Measurements from ENCODE around the gene RTCA. TPM values are rescaled to one million over a fixed set of nuclear protein-coding genes. Genes with fewer than 3 reads are reported as not detected.
"Not testable (repeated sequence)": the region's sequence is repeated elsewhere in the genome, so short reads cannot be mapped to it uniquely, and the experiment has no call there.

RTCA gene
- total RNA-seq, 1 donor from 2014 or later, result 46.2 TPM

GRCh38 chr1:100299521-100300222 is 33.7 kb downstream of the RTCA start:
- ATAC-seq (no peak), DNase-seq (ENCODE audit: missing footprints) (no peak)
- intact Hi-C loops (cut with DNase I), result no loop called here

GRCh38 chr1:100300691-100301090 is 34.7 kb downstream of the RTCA start:
- DNase-seq (ENCODE audit: missing footprints), result no peak
- no peak for ATAC-seq
- intact Hi-C loops (cut with DNase I), result no loop called here

- DNase-seq (ENCODE audit: missing footprints), result no peak
- intact Hi-C loops (cut with DNase I), result no loop called here
- ATAC-seq, result no peak
Measured at GRCh38 chr1:100302739-100303138, 36.7 kb downstream of the RTCA start.

- no peak for ATAC-seq
- intact Hi-C loops (cut with DNase I), result no loop called here
Measured at GRCh38 chr1:100304227-100304626, 38.2 kb downstream of the RTCA start.

GRCh38 chr1:100304921-100305320 is 38.9 kb downstream of the RTCA start:
- no peak for DNase-seq (ENCODE audit: missing footprints)
- ATAC-seq, result no peak
- intact Hi-C loops (cut with DNase I), result no loop called here

More at GRCh38 chr1:100304227-100304626, 38.2 kb downstream of the RTCA start:
- no peak for DNase-seq (ENCODE audit: missing footprints)

- intact Hi-C loops (cut with DNase I), result no loop called here
- DNase-seq (ENCODE audit: missing footprints) (no peak), ATAC-seq (no peak)
Measured at GRCh38 chr1:100305954-100306353, 39.9 kb downstream of the RTCA start.

- DNase-seq (ENCODE audit: missing footprints) (no peak), ATAC-seq (no peak)
- intact Hi-C loops (cut with DNase I), result no loop called here
Measured at GRCh38 chr1:100306735-100307313, 40.8 kb downstream of the RTCA start.

GRCh38 chr1:100308777-100309176 is 42.8 kb downstream of the RTCA start:
- intact Hi-C loops (cut with DNase I), result no loop called here
- DNase-seq (ENCODE audit: missing footprints), result no peak

GRCh38 chr1:100309863-100310262 is 43.8 kb downstream of the RTCA start:
- intact Hi-C loops (cut with DNase I), result no loop called here
- no peak for DNase-seq (ENCODE audit: missing footprints)
- ATAC-seq, result no peak

More at GRCh38 chr1:100308777-100309176, 42.8 kb downstream of the RTCA start:
- no peak for ATAC-seq

- DNase-seq (ENCODE audit: missing footprints) (no peak), ATAC-seq (no peak)
- intact Hi-C loops (cut with DNase I), result no loop called here
Measured at GRCh38 chr1:100313382-100313781, 47.4 kb downstream of the RTCA start.

GRCh38 chr1:100316622-100317021 is 50.6 kb downstream of the RTCA start:
- intact Hi-C loops (cut with DNase I), result no loop called here

GRCh38 chr1:100320311-100321099 is 54.5 kb downstream of the RTCA start:
- ATAC-seq (no peak), DNase-seq (ENCODE audit: missing footprints) (no peak)
- intact Hi-C loops (cut with DNase I), result no loop called here

More at GRCh38 chr1:100316622-100317021, 50.6 kb downstream of the RTCA start:
- ATAC-seq (no peak), DNase-seq (ENCODE audit: missing footprints) (no peak)

GRCh38 chr1:100321100-100321493 is 55.1 kb downstream of the RTCA start:
- ATAC-seq, result no peak
- intact Hi-C loops (cut with DNase I), result no loop called here

GRCh38 chr1:100321506-100321905 is 55.5 kb downstream of the RTCA start:
- intact Hi-C loops (cut with DNase I), result no loop called here
- no peak for DNase-seq (ENCODE audit: missing footprints)
- no peak for ATAC-seq

More at GRCh38 chr1:100321100-100321493, 55.1 kb downstream of the RTCA start:
- DNase-seq (ENCODE audit: missing footprints), result no peak

GRCh38 chr1:100322436-100323211 is 56.6 kb downstream of the RTCA start:
- no peak for ATAC-seq
- DNase-seq (ENCODE audit: missing footprints), result no peak

GRCh38 chr1:100323419-100324106 is 57.5 kb downstream of the RTCA start:
- ATAC-seq, result peak; percentile 79
- DNase-seq (ENCODE audit: missing footprints), result no peak
- intact Hi-C loops (cut with DNase I), result no loop called here

More at GRCh38 chr1:100322436-100323211, 56.6 kb downstream of the RTCA start:
- intact Hi-C loops (cut with DNase I), result no loop called here

GRCh38 chr1:100325415-100326324 is 59.7 kb downstream of the RTCA start:
- intact Hi-C loops (cut with DNase I), result no loop called here
- ATAC-seq, result no peak
- no peak for DNase-seq (ENCODE audit: missing footprints)

- intact Hi-C loops (cut with DNase I); DNase-seq (ENCODE audit: missing footprints); ATAC-seq: not testable (repeated sequence)
Measured at GRCh38 chr1:100326325-100326670, 60.3 kb downstream of the RTCA start.
